A673 (cell line): Measurements from ENCODE around the gene XIRP1. TPM values are rescaled to one million over a fixed set of nuclear protein-coding genes. Genes with fewer than 3 reads are reported as not detected.

Source experiments
- BruUV-seq: library from RNA; stranded (reverse); fragments of 400-500 nt; replicated peaks from 2 replicates; lab custom pipeline; 2021; lab: Mats Ljungman, UMichigan
- CTCF ChIA-PET: fragments of 300-600 bp; sonication (Branson Sonifier 250); formaldehyde crosslinking; loops from one replicate; lab custom pipeline; 2022; ENCODE audit warnings: antibody characterized with exemption; lab: Charles Lee
- POLR2A ChIA-PET: fragments of 300-600 bp; sonication (Branson Sonifier 250); formaldehyde crosslinking; loops from one replicate; lab custom pipeline; 2022; ENCODE audit warnings: antibody characterized with exemption; ENCODE audit not compliant: low non-redundant PET; lab: Charles Lee
- DNase-seq: peaks from one replicate; pipeline ENCODE4 v3.0.0-alpha.2; 2015; ENCODE audit warnings: low spot score
- H3K27ac ChIP-seq: fragments of 200-600 bp; sonication (generic); 2 replicates; pipeline ENCODE4 v1.5.1; 2016; ENCODE audit warnings: mixed run types, low read depth, mild to moderate bottlenecking, mixed read lengths, antibody characterized with exemption, low read length; ENCODE audit not compliant: poor library complexity, severe bottlenecking
- H3K27me3 ChIP-seq: fragments of 200-600 bp; sonication (generic); replicated peaks from 2 replicates; pipeline ENCODE4 v1.6.1; 2017; ENCODE audit warnings: mixed run types, low read depth, mild to moderate bottlenecking, mixed read lengths, antibody characterized with exemption, low read length; ENCODE audit not compliant: insufficient read depth, poor library complexity
- H3K36me3 ChIP-seq: fragments of 200-600 bp; sonication (generic); 2 replicates; pipeline ENCODE4 v1.6.1; 2016; ENCODE audit warnings: mixed run types, mild to moderate bottlenecking, mixed read lengths, antibody characterized with exemption, low read length; ENCODE audit not compliant: insufficient read depth, poor library complexity, severe bottlenecking
- H3K4me1 ChIP-seq: fragments of 200-600 bp; sonication (generic); 2 replicates; pipeline ENCODE4 v1.6.1; 2017; ENCODE audit warnings: mixed run types, mild to moderate bottlenecking, mixed read lengths, antibody characterized with exemption, low read length; ENCODE audit not compliant: insufficient read depth, poor library complexity, severe bottlenecking
- H3K4me3 ChIP-seq: fragments of 200-600 bp; sonication (generic); 2 replicates; pipeline ENCODE4 v1.5.1; 2016; ENCODE audit warnings: low read depth, mixed run types, mild to moderate bottlenecking, mixed read lengths, low read length; ENCODE audit not compliant: poor library complexity, severe bottlenecking
- H3K9me3 ChIP-seq: fragments of 200-600 bp; sonication (generic); 2 replicates; pipeline ENCODE4 v1.6.1; 2016; ENCODE audit warnings: mixed run types, low read depth, mild to moderate bottlenecking, mixed read lengths, antibody characterized with exemption, low read length; ENCODE audit not compliant: poor library complexity, severe bottlenecking
- CTCF ChIP-seq: fragments of 300-800, 200-600 bp; sonication (generic); conservative IDR thresholded peaks from 2 replicates; pipeline ENCODE4 v1.5.1; 2017; ENCODE audit warnings: low read depth, mild to moderate bottlenecking, antibody characterized with exemption, low read length, moderate library complexity, mixed read lengths
- EZH2 ChIP-seq: fragments of 200-600 bp; sonication (generic); IDR thresholded peaks from 2 replicates; pipeline ENCODE4 v1.6.1; 2017; ENCODE audit warnings: borderline replicate concordance, low read depth, mild to moderate bottlenecking, mixed read lengths, antibody characterized with exemption, low read length; ENCODE audit not compliant: poor library complexity, severe bottlenecking
- intact Hi-C: fragments of 100-400 bp; cut with micrococcal nuclease; formaldehyde crosslinking; loops from one replicate; pipeline ENCODE4 v1.10.0; 2022; ENCODE audit not compliant: unreplicated experiment
- total RNA-seq: library from RNA; stranded (reverse); gene quantifications from 2 replicates; pipeline ENCODE4 v1.2.3, GENCODE V29; 2021

The XIRP1 gene
- total RNA-seq, 1 experiment from 2014 or later = not detected

GRCh38 chr3:39205131-39205530 lies 12.7 kb upstream of the XIRP1 start:
- intact Hi-C loops = loop anchor here (5.0 kb wide), 1 partner anchor 82 kb away; no protein-coding TSS in a partner anchor
- Histone ChIP-seq H3K4me1 (peaks cover 2% of the 10 kb centered on the region), H3K27ac (no peak overlapping the region), H3K36me3 (no peaks in the 10 kb centered on the region), H3K27me3 (no peaks in the 10 kb centered on the region), H3K4me3 (no peak overlapping the region), H3K9me3 (no peaks in the 10 kb centered on the region)
- no peak for DNase-seq
- no TSS peak for BruUV-seq
- TF ChIP-seq EZH2 (no peak), CTCF (no peak)
- CTCF ChIA-PET = no interaction called here
- POLR2A ChIA-PET = no interaction called here

- Histone ChIP-seq H3K4me3 (no peak overlapping the region), H3K4me1 (peaks cover 2% of the 10 kb centered on the region), H3K27me3 (no peaks in the 10 kb centered on the region), H3K27ac (no peak overlapping the region), H3K36me3 (no peaks in the 10 kb centered on the region), H3K9me3 (no peaks in the 10 kb centered on the region)
- no peak for DNase-seq
- CTCF ChIA-PET = no interaction called here
- POLR2A ChIA-PET = no interaction called here
- no peak for TF ChIP-seq CTCF
- TF ChIP-seq EZH2 = no peak
- intact Hi-C loops = no loop called here
- no TSS peak for BruUV-seq
These were observed 11.5 kb upstream of the XIRP1 start for GRCh38 chr3:39203860-39204259.

GRCh38 chr3:39203402-39203801 lies 11.0 kb upstream of the XIRP1 start:
- POLR2A ChIA-PET = no interaction called here
- H3K4me3 ChIP-seq = no peak overlapping the region
- no peak for DNase-seq

More at GRCh38 chr3:39203402-39203801, 11.0 kb upstream of the XIRP1 start:
- TF ChIP-seq CTCF (no peak), EZH2 (no peak)
- CTCF ChIA-PET = no interaction called here
- no TSS peak for BruUV-seq
- intact Hi-C loops = no loop called here
- H3K27ac ChIP-seq = no peak overlapping the region
- no peaks in the 10 kb centered on the region for H3K27me3 ChIP-seq
- H3K36me3 ChIP-seq = no peaks in the 10 kb centered on the region
- H3K9me3 ChIP-seq = no peaks in the 10 kb centered on the region
- H3K4me1 ChIP-seq = peaks cover 2% of the 10 kb centered on the region
